ENCODE measurements around the gene SIDT1. TPM values are rescaled to one million over a fixed set of nuclear protein-coding genes. Genes with fewer than 3 reads are reported as not detected.

Gene SIDT1
- 100 to 1,000 TPM in 1 of 6 donors, 10 to 100 TPM in 5; 34.9 to 116 (median 54.8) TPM for polyA plus RNA-seq (ENCODE audit: low read depth in 6 of 6)

DNA sequence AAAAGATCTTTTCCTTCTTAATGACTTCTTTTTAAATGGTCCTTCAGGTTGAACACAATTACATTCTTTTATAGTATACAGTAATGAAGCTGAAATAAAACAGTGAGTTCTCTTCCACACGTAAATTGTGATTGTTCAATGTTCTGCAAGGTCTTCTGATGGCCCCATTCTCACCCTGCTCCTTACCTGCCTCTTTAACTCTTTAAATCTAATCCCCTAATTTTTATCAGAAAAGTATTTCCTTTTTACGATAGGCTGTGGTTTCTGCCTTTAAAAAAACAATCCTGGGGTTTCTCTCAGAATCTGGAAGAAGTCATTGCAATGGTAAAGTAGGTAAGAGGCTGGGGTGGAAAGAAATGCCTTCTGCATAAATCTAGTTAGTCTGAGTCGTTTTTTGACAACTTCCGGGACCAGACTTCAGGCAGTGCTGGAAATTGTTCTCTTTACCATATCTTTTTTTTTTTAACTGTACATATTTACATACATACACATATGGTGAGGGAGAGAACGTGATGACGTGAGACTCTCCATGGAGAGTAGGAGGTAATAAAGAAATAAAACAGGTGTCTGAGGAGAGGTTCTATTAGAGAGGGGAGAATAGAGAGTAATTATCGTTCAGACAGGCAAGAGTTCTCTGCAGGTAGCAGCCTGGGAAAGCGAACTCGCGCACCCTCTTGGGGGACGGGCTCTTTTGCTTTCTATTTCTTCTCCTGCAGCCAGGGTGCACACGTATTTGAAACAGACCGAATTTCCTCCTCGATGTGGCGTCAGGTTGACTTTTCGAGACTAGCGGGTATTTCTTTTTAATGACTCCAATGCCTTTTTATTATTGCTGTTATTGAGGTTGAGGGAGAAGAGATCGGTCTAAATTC is at the start of gene SIDT1:
Gene SIDT1, plus strand, starts transcription at position 730 of the 872 bp plus-strand sequence. CDS start 467 bp downstream, outside the sequence.
- Mint-ChIP-seq H3K27me3 (peaks cover 0 to 1% (median 0%) of the 10 kb centered on the region in 3 donors), H3K36me3 (peaks cover 0 to 8% of the 10 kb centered on the region in 2 donors), H3K9me3 (no peaks in the 10 kb centered on the region), H3K4me3 (peak within 1 kb of the TSS; percentile 95 to 100 (median 98)), H3K27ac (peak within 1 kb of the TSS; percentile 98 to 100 (median 99)), H3K4me1 (peaks cover 40 to 52% (median 46%) of the 10 kb centered on the region in 3 donors)
- DNase-seq: peak; percentile 77
- peak; percentile 83 for ATAC-seq (ENCODE audit: low read depth in 2 of 2)

DNA sequence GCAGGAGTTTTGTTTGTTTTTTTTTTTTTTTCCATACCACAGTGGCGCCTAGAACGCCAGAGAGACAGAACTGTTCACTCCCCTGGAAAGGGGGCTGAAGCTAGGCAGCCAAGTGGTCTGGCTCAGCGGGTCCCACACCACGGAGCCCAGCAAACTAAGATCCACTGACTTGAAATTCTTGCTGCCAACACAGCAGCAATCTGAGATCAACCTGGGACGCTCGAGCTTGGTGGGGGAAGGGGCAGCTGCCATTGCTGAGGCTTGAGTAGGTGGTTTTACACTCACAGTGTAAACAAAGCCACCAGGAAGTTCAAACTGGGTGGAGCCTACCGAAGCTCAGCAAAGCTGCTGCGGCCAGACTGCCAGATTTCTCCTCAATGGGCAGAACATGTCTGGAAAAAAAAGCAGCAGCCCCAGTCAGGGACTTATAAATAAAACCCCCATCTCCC is 47.2 kb upstream of the SIDT1 start:
- ATAC-seq (ENCODE audit: low read depth in 2 of 2): no peak

DNA sequence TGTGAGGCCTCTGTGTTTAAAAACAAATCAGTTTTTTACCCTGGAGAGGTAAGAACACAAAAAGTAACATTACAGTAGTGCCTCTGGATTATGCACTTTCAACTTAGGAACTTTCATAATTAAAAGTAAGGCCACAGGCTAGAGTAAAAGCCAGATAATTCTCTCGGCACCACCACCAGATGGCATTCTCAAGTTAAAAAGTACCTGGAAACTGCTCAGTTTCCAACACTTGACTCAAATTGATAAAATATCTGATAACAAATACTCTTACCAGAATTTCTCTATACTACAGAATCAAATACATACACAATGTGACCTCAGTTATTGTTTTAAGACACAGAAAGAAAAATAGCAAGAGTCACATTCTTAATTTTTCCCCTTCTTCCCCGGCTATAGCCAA is 37.3 kb upstream of the SIDT1 start:
- peak; percentile 52 to 68 for ATAC-seq (ENCODE audit: low read depth in 2 of 2)

More for the DNA sequence above, 47.2 kb upstream of the SIDT1 start:
- DNase-seq: no peak
- Mint-ChIP-seq H3K4me3 (no peak overlapping the region), H3K27ac (peak overlapping the region in 1 of 6 donors; percentile 24), H3K27me3 (no peaks in the 10 kb centered on the region), H3K9me3 (peaks cover 0 to 10% (median 0%) of the 10 kb centered on the region in 7 donors), H3K4me1 (peaks cover 4 to 10% (median 5%) of the 10 kb centered on the region in 3 donors), H3K36me3 (peaks cover 0 to 15% of the 10 kb centered on the region in 2 donors)

DNA sequence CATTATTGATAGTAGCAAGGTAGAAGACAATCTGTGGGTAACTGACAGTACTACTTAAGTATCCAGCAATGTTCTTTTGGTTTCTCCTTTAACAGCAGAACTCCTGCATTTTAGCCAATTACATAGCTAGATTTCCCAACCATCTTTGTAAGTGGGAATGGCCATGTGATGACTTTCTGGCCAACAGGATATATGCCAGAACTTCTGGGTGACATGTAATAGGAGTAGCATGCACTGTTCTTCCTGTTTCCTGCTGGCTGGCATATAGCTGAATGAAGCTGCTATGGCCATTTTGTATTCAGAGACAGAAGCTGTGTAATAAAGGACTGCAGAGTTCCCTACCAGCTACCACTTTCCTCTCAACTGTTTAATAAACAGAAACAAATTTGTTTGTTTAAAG is 35.4 kb upstream of the SIDT1 start:
- H3K4me3 Mint-ChIP-seq: no peak overlapping the region
- no peak for DNase-seq

More for the DNA sequence above, 37.3 kb upstream of the SIDT1 start:
- no peak overlapping the region for H3K4me3 Mint-ChIP-seq
- no peaks in the 10 kb centered on the region for H3K9me3 Mint-ChIP-seq
- no peaks in the 10 kb centered on the region for H3K27me3 Mint-ChIP-seq
- no peak for DNase-seq
- no peak overlapping the region for H3K27ac Mint-ChIP-seq
- H3K36me3 Mint-ChIP-seq: peaks cover 8 to 9% of the 10 kb centered on the region in 2 donors
- H3K4me1 Mint-ChIP-seq: peaks cover 0 to 2% (median 0%) of the 10 kb centered on the region in 3 donors

GRCh38 chr3:113498221-113499005 is 33.9 kb upstream of the SIDT1 start:
- Mint-ChIP-seq H3K27me3 (no peaks in the 10 kb centered on the region), H3K27ac (no peak overlapping the region), H3K36me3 (no peaks in the 10 kb centered on the region), H3K4me3 (no peak overlapping the region), H3K9me3 (no peaks in the 10 kb centered on the region), H3K4me1 (peaks cover 0 to 2% (median 0%) of the 10 kb centered on the region in 3 donors)
- DNase-seq: no peak
- ATAC-seq (ENCODE audit: low read depth in 2 of 2): no peak

More for the DNA sequence above, 35.4 kb upstream of the SIDT1 start:
- no peaks in the 10 kb centered on the region for H3K36me3 Mint-ChIP-seq
- H3K27me3 Mint-ChIP-seq: no peaks in the 10 kb centered on the region
- no peak for ATAC-seq (ENCODE audit: low read depth in 2 of 2)
- H3K27ac Mint-ChIP-seq: no peak overlapping the region
- peaks cover 0 to 2% (median 0%) of the 10 kb centered on the region in 3 donors for H3K4me1 Mint-ChIP-seq
- no peaks in the 10 kb centered on the region for H3K9me3 Mint-ChIP-seq

DNA sequence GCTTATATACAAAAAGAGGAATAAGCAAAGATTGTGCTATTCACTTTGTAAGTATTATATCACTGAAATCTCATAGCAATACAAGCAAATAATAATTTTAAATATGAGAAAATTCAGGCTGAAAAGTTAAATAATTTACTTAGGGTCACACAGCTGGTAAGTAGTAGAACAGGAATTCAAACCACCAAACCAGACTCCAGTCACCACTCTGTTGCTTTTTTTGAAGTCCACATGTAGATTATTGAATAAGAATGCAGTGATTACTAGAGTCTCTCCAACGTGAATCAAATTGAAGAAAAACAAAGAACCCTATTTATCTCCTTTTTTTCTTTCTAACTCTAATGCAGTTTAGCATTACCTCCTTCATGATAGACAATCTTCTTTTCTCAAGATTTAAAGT is 33.3 kb upstream of the SIDT1 start:
- Mint-ChIP-seq H3K4me1 (peaks cover 0 to 2% (median 0%) of the 10 kb centered on the region in 3 donors), H3K36me3 (no peaks in the 10 kb centered on the region), H3K27me3 (no peaks in the 10 kb centered on the region), H3K27ac (no peak overlapping the region), H3K4me3 (no peak overlapping the region), H3K9me3 (no peaks in the 10 kb centered on the region)
- ATAC-seq (ENCODE audit: low read depth in 2 of 2) (no peak), DNase-seq (no peak)

DNA sequence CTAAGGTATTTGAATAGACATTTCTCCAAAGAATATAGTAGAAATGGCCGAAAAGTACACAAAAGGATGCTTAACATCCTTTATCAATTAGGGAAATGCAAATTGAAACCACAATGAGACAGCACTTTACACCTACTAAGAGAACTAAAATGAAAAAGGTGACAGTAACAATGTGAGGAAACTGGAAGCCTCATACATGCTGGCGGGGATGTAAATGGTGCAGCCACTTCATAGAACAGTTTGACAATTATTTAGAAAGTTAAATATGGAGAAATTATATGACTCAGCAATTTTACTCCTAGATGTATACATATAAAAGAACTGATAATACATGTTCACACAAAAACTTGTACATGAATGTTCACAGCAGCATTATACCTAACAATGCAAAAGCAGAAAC is 30.8 kb upstream of the SIDT1 start:
- no peaks in the 10 kb centered on the region for H3K27me3 Mint-ChIP-seq
- DNase-seq: no peak
- no peak overlapping the region for H3K27ac Mint-ChIP-seq
- ATAC-seq (ENCODE audit: low read depth in 2 of 2): no peak
- H3K4me3 Mint-ChIP-seq: no peak overlapping the region
- H3K4me1 Mint-ChIP-seq: no peaks in the 10 kb centered on the region
- H3K9me3 Mint-ChIP-seq: no peaks in the 10 kb centered on the region
- peaks cover 6 to 14% of the 10 kb centered on the region in 2 donors for H3K36me3 Mint-ChIP-seq

DNA sequence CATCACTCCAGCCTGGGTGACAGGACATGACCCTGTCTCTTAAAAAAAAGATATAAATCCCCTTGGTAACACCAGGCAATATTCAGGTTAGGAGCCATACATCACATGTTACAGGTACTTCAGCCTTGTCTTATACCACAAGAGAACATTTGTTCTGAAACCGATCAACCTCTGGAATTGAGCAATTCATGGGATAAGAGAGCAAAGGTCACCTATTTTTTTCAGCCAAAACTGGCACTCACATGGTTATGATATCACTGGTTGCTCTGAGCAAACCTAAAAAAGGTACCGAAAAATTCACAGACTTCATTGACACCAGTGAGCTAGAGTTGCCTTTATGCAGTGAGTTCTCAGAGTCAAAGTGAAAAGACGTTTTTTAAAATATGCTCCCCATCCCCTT is 26.5 kb upstream of the SIDT1 start:
- Mint-ChIP-seq H3K36me3 (peaks cover 6 to 14% of the 10 kb centered on the region in 2 donors), H3K27me3 (no peaks in the 10 kb centered on the region), H3K27ac (no peak overlapping the region), H3K9me3 (no peaks in the 10 kb centered on the region), H3K4me3 (no peak overlapping the region), H3K4me1 (peaks cover 0 to 5% (median 2%) of the 10 kb centered on the region in 3 donors)
- no peak for ATAC-seq (ENCODE audit: low read depth in 2 of 2)
- no peak for DNase-seq

DNA sequence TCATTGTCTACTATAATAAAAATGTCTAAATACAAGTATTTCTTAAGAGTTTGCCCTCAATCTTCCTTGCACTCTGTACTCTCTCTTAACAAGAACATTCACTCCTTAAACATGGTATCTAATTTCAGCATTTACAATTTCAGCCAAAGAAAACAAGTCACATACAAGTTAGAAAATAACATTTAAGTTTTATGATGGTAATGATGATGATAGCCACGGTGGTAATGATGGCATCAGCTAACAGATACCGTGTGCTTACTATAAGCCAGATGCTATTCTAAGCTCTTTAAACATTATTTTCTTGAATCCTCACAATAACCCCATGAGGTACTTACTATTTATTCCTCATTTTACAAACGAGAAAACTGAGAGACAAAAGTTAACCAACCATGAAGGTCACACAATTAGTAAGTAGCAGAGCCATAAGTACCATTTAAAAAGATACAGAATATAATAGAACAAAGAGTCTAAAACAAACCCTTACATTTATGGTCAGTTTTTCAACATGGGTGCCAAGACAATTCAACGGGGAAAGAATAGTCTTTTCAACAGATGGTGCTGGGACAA is 24.8 kb upstream of the SIDT1 start:
- DNase-seq: no peak
- peaks cover 6 to 14% of the 10 kb centered on the region in 2 donors for H3K36me3 Mint-ChIP-seq
- no peak overlapping the region for H3K27ac Mint-ChIP-seq
- H3K9me3 Mint-ChIP-seq: no peaks in the 10 kb centered on the region
- no peak overlapping the region for H3K4me3 Mint-ChIP-seq
- peaks cover 5 to 9% (median 5%) of the 10 kb centered on the region in 3 donors for H3K4me1 Mint-ChIP-seq
- H3K27me3 Mint-ChIP-seq: no peaks in the 10 kb centered on the region
- no peak for ATAC-seq (ENCODE audit: low read depth in 2 of 2)

- no peak overlapping the region for H3K4me3 Mint-ChIP-seq
- H3K36me3 Mint-ChIP-seq: peaks cover 6 to 14% of the 10 kb centered on the region in 2 donors
- peaks cover 5 to 9% (median 5%) of the 10 kb centered on the region in 3 donors for H3K4me1 Mint-ChIP-seq
- no peaks in the 10 kb centered on the region for H3K9me3 Mint-ChIP-seq
- no peak overlapping the region for H3K27ac Mint-ChIP-seq
- no peaks in the 10 kb centered on the region for H3K27me3 Mint-ChIP-seq
- DNase-seq: no peak
- no peak for ATAC-seq (ENCODE audit: low read depth in 2 of 2)
These were observed 23.4 kb upstream of the SIDT1 start for GRCh38 chr3:113508966-113509365.

GRCh38 chr3:113514265-113514769 is 18.0 kb upstream of the SIDT1 start:
- DNase-seq (no peak), ATAC-seq (ENCODE audit: low read depth in 2 of 2) (no peak)
- peaks cover 7 to 14% (median 9%) of the 10 kb centered on the region in 3 donors for H3K27me3 Mint-ChIP-seq
- H3K9me3 Mint-ChIP-seq: no peaks in the 10 kb centered on the region
- H3K4me3 Mint-ChIP-seq: no peak overlapping the region
- H3K27ac Mint-ChIP-seq: no peak overlapping the region
- H3K4me1 Mint-ChIP-seq: peaks cover 9 to 11% (median 10%) of the 10 kb centered on the region in 3 donors
- no peaks in the 10 kb centered on the region for H3K36me3 Mint-ChIP-seq

DNA sequence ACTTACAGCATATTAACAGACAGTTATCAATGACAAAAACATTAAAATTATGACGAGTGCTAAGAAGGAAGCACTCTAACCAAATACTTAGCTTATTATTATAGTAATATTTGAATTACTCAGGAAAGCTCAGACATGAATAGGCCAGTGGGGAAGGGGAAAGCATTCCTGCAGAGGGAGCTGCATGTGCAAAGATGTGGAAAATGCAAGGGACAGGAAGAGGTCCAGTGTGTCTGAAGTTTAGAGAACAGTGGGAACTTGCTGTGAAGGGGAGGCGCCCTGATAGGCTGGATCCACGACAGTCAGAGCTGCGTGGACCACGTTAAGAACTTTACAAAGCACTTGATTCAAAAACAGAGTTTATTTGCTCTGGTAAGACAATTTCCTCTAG is 16.2 kb upstream of the SIDT1 start:
- ATAC-seq (ENCODE audit: low read depth in 2 of 2) (no peak), DNase-seq (peak; percentile 3)
- no peaks in the 10 kb centered on the region for H3K9me3 Mint-ChIP-seq
- H3K4me1 Mint-ChIP-seq: peaks cover 8 to 11% (median 10%) of the 10 kb centered on the region in 3 donors
- H3K27ac Mint-ChIP-seq: no peak overlapping the region
- peaks cover 9 to 14% (median 9%) of the 10 kb centered on the region in 3 donors for H3K27me3 Mint-ChIP-seq
- H3K36me3 Mint-ChIP-seq: no peaks in the 10 kb centered on the region
- H3K4me3 Mint-ChIP-seq: no peak overlapping the region

DNA sequence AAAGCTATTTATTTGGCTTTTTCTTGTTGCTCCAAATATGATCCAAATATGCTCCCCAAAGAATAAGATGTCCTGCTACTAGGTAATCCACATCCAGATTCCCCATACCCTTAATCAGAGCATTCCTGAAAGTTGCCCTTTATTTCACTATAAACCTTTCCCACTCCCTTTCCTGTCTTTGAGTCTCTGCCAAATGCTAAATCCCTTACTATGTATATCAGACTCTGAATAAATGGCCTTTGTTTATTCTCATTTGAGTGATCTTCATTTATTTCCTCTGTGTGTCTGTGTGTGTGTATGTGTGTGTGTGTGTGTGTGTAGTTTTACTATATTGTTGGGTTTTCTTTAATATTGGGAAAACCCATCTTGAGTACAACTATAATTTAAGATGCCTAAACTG is 10.4 kb upstream of the SIDT1 start:
- no peaks in the 10 kb centered on the region for H3K36me3 Mint-ChIP-seq
- H3K27me3 Mint-ChIP-seq: peaks cover 17 to 42% (median 20%) of the 10 kb centered on the region in 3 donors
- H3K4me3 Mint-ChIP-seq: no peak overlapping the region
- no peaks in the 10 kb centered on the region for H3K9me3 Mint-ChIP-seq
- H3K4me1 Mint-ChIP-seq: no peaks in the 10 kb centered on the region
- no peak overlapping the region for H3K27ac Mint-ChIP-seq
- no peak for DNase-seq
- no peak for ATAC-seq (ENCODE audit: low read depth in 2 of 2)
